ENCODE data around the gene ATP6V0C. TPM values are rescaled to one million over a fixed set of nuclear protein-coding genes. Genes with fewer than 3 reads are reported as not detected.

The ATP6V0C gene
- total RNA-seq, 2 donors from 2014 or later = 114 to 164 TPM

DNA sequence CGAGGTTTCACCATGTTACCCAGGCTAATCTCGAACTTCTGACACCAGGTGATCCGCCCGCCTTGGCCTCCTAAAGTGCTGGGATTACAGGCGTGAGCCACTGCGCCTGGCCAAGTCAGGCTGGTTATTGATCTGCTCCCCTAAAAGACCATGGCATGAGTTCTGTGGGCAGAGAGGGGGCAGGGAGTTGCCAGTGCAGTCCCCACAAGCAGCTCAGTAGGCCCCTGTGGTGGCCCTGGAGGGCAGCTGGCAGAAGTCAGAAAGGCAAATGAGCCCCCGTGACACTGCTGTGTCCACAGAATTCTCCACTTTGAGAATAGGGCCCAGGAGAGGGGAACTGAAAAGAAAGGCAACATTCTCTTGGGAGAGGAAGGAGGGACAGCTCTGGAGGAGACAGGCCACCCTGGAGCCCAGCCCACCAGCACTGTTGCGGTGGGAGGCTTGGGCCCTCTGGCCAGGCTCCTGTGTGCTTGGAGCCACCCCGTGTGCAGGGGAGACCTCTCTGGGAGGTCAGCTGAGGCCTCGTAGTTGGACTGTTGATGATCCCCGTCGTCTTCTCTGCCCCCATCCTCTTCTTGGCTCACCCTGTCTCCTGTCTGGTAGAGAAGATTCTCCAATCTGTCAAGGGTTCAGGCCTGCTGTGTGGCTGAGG lies 4.3 kb downstream of the ATP6V0C start:
- Histone ChIP-seq H3K9me3 (no peaks in the 10 kb centered on the region), H3K27me3 (replicated peaks; ENCODE audit: insufficient read depth) (no peaks in the 10 kb centered on the region), H3K36me3 (no peaks in the 10 kb centered on the region), H3K27ac (no peak overlapping the region), H3K4me3 (no peak overlapping the region), H3K4me1 (replicated peaks) (peaks cover 38% of the 10 kb centered on the region)
- TF ChIP-seq POLR2AphosphoS5 (IDR thresholded peaks at IDR 0.05) = no peak
- no peak for TF ChIP-seq CTCF (IDR thresholded peaks at IDR 0.05)
- no peak for TF ChIP-seq POLR2A (IDR thresholded peaks at IDR 0.05)
- 78% methylated on average over 12 of the region's 12 CpGs for WGBS
- intact Hi-C loops (cut with DNase I) = no loop called here
- DNase-seq (ENCODE audit: low spot score) = no peak

DNA sequence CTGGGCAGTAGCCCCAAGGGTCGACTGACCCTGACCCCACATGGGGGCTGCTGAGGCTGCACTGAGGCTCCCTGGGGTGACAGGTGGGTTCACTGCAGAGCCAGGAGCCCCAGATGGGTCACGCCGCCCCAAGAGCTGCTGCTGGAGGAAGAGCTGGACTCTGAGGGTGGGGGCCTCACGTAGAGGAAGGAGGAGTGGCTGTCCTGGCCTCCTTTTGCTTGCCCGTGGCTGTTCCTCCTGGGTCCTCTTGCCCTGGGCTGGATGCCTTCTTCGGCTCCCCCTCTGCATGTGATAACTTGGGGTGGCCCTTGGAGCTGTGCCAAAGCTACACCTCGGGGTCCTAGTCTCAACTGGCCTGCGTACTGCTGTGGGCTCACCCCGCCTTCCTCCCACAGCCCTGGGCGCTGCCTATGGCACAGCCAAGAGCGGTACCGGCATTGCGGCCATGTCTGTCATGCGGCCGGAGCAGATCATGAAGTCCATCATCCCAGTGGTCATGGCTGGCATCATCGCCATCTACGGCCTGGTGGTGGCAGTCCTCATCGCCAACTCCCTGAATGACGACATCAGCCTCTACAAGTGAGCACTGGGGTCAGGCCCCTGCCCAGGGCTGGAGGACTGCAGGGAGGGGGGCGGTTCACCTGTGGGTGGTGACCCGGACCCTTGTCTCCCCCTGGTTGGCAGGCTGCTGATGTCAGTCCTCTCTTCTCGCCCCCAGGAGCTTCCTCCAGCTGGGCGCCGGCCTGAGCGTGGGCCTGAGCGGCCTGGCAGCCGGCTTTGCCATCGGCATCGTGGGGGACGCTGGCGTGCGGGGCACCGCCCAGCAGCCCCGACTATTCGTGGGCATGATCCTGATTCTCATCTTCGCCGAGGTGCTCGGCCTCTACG lies 5.3 kb downstream of the ATP6V0C start:
- 78% methylated on average over 39 of the region's 39 CpGs for WGBS
- Histone ChIP-seq H3K4me3 (no peak overlapping the region), H3K4me1 (replicated peaks) (peaks cover 38% of the 10 kb centered on the region), H3K36me3 (no peaks in the 10 kb centered on the region), H3K9me3 (no peaks in the 10 kb centered on the region), H3K27ac (peak overlapping the region; percentile 57 to 81), H3K27me3 (replicated peaks; ENCODE audit: insufficient read depth) (no peaks in the 10 kb centered on the region)
- no peak for TF ChIP-seq POLR2AphosphoS5 (IDR thresholded peaks at IDR 0.05)
- no peak for TF ChIP-seq POLR2A (IDR thresholded peaks at IDR 0.05)
- no peak for TF ChIP-seq CTCF (IDR thresholded peaks at IDR 0.05)
- intact Hi-C loops (cut with DNase I) = no loop called here
- DNase-seq (ENCODE audit: low spot score) = no peak

GRCh38 chr16:2519711-2520080 lies 5.9 kb downstream of the ATP6V0C start:
- Histone ChIP-seq H3K9me3 (no peaks in the 10 kb centered on the region), H3K4me3 (peak overlapping the region in 1 of 2 donors; percentile 77), H3K27ac (peak overlapping the region; percentile 57 to 81), H3K27me3 (replicated peaks; ENCODE audit: insufficient read depth) (no peaks in the 10 kb centered on the region), H3K4me1 (replicated peaks) (peaks cover 38% of the 10 kb centered on the region), H3K36me3 (no peaks in the 10 kb centered on the region)
- no peak for DNase-seq (ENCODE audit: low spot score)
- 40% methylated on average over 22 of the region's 22 CpGs for WGBS
- intact Hi-C loops (cut with DNase I) = no loop called here
- TF ChIP-seq POLR2A (IDR thresholded peaks at IDR 0.05) (no peak), POLR2AphosphoS5 (IDR thresholded peaks at IDR 0.05) (no peak), CTCF (IDR thresholded peaks at IDR 0.05) (no peak)

DNA sequence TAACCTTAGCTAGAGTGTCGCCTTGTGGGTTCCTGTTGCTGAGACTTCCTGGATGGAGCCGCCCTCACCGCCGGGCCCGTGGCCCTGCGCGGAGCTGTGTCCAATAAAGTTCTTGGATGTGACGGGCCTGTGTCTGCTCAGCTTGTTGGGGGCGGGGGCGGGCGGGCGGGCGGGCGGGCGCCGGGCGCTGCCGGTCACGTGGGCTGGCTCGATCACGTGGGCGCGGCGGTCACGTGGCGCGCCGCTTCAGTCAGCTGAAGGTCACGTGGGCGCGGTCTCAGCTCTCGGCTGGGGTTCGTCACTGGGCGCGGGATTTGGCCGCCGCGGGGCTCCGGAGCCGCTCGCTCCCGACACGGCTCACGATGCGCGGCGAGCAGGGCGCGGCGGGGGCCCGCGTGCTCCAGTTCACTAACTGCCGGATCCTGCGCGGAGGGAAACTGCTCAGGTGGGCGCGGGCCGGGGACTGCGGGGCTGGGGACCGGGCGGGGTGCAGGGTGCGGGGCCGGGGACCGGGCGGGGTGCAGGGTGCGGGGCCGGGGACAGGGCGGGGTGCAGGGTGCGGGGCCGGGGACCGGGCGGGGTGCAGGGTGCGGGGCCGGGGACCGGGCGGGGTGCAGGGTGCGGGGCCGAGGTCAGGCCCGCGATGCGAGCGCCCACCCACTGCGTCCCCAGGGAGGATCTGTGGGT lies 6.5 kb downstream of the ATP6V0C start, which contains the start of gene AMDHD2:
AMDHD2 (plus strand) TSS at position 275 of the 687 bp plus-strand sequence; CDS start at position 363, 88 bp downstream.
- no peaks in the 10 kb centered on the region for H3K9me3 ChIP-seq
- H3K36me3 ChIP-seq = no peaks in the 10 kb centered on the region
- DNase-seq (ENCODE audit: low spot score) = peak; percentile 89
- no peaks in the 10 kb centered on the region for H3K27me3 ChIP-seq (replicated peaks; ENCODE audit: insufficient read depth)
- peak within 1 kb of the TSS; percentile 57 to 81 for H3K27ac ChIP-seq
- TF ChIP-seq POLR2A (IDR thresholded peaks at IDR 0.05) = no peak
- TF ChIP-seq POLR2AphosphoS5 (IDR thresholded peaks at IDR 0.05) = peak; percentile 72
- intact Hi-C loops (cut with DNase I) = no loop called here
- peaks cover 36% of the 10 kb centered on the region for H3K4me1 ChIP-seq (replicated peaks)
- whole genome bisulfite sequencing = under 1% methylated on average over 49 of the region's 83 CpGs
- peak within 1 kb of the TSS; percentile 55 to 77 for H3K4me3 ChIP-seq

Data from prostate gland (tissue), 2 donors.